ENCODE measurements around the gene MRPL16.

DNA sequence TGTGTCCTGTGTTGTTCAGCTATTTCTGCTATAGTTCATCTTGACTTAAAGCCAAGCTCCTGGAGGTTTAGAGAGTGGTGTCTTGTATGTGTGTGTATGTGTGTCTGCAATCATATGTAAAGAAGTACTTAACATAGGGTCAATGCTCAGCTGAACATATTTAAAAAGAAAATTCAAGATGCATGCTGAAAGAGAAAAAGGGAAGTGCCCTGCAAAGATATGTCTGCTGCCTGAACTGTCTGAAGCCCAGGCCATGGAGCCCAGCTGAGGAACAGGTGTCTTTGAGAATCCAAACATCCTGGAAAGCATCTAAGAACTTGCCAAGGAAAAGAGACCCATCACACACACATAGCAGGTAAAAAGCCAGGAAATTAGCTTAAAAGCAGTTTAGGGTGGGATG lies 49.1 kb upstream of the MRPL16 start:
- TF ChIP-seq, protein P1, sequence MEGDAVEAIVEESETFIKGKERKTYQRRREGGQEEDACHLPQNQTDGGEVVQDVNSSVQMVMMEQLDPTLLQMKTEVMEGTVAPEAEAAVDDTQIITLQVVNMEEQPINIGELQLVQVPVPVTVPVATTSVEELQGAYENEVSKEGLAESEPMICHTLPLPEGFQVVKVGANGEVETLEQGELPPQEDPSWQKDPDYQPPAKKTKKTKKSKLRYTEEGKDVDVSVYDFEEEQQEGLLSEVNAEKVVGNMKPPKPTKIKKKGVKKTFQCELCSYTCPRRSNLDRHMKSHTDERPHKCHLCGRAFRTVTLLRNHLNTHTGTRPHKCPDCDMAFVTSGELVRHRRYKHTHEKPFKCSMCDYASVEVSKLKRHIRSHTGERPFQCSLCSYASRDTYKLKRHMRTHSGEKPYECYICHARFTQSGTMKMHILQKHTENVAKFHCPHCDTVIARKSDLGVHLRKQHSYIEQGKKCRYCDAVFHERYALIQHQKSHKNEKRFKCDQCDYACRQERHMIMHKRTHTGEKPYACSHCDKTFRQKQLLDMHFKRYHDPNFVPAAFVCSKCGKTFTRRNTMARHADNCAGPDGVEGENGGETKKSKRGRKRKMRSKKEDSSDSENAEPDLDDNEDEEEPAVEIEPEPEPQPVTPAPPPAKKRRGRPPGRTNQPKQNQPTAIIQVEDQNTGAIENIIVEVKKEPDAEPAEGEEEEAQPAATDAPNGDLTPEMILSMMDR (IDR thresholded peaks at IDR 0.05): no peak
- no peak for TF ChIP-seq POLR2A (IDR thresholded peaks at IDR 0.05)
